ENCODE results near the gene C2CD4B. TPM values are rescaled to one million over a fixed set of nuclear protein-coding genes. Genes with fewer than 3 reads are reported as not detected.

C2CD4B gene, protein sequence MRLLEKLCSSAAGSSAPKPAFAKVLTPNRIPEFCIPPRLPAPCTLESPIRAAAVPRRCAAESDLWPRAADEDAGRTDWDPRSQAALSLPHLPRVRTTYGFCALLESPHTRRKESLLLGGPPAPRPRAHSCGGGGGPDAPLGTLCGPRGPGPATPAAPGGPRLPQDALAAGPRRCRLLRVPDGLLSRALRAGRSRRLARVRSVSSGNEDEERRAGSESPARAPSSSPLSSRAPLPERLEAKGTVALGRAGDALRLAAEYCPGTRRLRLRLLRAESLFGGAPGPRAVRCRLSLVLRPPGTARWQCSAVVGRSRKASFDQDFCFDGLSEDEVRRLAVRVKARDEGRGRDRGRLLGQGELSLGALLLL
- 37.4 and 58.1 TPM in 2 replicates for total RNA-seq

DNA sequence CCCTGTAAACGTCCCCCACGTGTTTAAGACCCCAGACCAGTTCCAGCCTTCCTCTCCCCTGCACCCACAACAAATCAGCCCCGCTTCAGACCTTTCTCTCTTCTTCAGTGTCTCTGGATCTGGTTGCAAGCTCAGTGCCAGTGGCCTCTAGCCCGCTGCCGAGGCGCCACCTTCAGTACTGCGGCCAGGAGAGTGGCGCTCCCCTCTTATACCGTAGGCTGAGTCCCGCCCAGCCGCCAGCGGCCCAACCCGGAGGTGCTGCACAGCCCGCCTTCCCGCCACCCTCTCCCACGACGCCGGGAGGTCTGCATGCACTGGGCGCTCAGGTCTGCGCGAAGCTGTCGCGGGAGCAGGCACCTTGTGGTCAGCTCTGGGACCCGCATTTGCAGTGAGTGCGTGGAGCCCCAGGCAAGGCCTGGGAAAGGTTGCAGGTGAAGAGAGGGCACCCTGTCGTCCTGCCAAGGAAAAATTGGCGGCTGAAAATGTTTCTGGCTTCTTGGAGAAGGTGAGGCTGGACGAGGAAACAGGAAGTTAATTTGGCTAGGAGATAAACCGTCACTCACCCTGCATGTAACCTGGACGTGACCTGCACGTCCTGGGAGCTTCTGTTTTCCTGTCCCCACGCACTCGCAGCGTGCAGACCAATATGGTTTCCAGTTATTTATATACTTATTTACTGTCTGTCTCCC is at the start of gene C2CD4B:
Gene C2CD4B (minus strand): TSS at position 182 of the 689 bp plus-strand sequence. CDS start 301 bp downstream, outside the sequence.

Other genes with a start within 250 kb of the C2CD4B start
- gene VPS13C, start 104.8 kb downstream of the C2CD4B start, total RNA-seq = 107 and 118 TPM in 2 replicates
- gene C2CD4A, start 98.3 kb downstream of the C2CD4B start, total RNA-seq = 0.98 and 1.2 TPM in 2 replicates
- gene TLN2, start 225.3 kb upstream of the C2CD4B start, total RNA-seq = 0.76 and 0.98 TPM in 2 replicates